SK-N-SH (cell line): ENCODE measurements around the gene MAPK9. TPM values are rescaled to one million over a fixed set of nuclear protein-coding genes. Genes with fewer than 3 reads are reported as not detected.

Experiments
- CTCF ChIA-PET: fragments of 300-600, 350-600 bp; formaldehyde crosslinking; extraction: SDS; loops from one replicate; lab custom pipeline; 2021; lab: Yijun Ruan, JAX
- POLR2A ChIA-PET: fragments of 350-600 bp; sonication (Branson Sonifier 250); formaldehyde crosslinking; extraction: SDS; loops from one replicate; lab custom pipeline; 2020; ENCODE audit warnings: antibody characterized with exemption, inconsistent platforms; lab: Yijun Ruan, JAX
- DNase-seq: peaks from one replicate; pipeline ENCODE4 v3.0.0; 2012
- H2AFZ ChIP-seq: fragments of 200-600 bp; sonication (generic); 2 replicates; pipeline ENCODE4 v1.8.1; 2016; ENCODE audit warnings: antibody characterized with exemption, mild to moderate bottlenecking, low read depth
- H3F3A ChIP-seq: fragments of 200-600 bp; sonication (generic); replicated peaks from 2 replicates; pipeline ENCODE3; 2016; ENCODE audit warnings: antibody characterized with exemption, mild to moderate bottlenecking; ENCODE audit not compliant: insufficient read depth
- H3K27ac ChIP-seq, 2 experiments: fragments of 200-500 bp in 1 of 2; fragments of 200-600 bp in 1 of 2; sonication (Bioruptor generic) in 1 of 2; sonication (generic), shearing (Covaris generic) in 1 of 2; 2 replicates each; pipeline versions ENCODE4 v1.5.1 to v1.6.1; 2014 to 2016; ENCODE audit warnings: low read depth in 2 of 2, inconsistent platforms in 1 of 2, low read length in 1 of 2, mild to moderate bottlenecking in 1 of 2, mixed read lengths in 1 of 2
- H3K27me3 ChIP-seq: fragments of 200-600 bp; sonication (generic), shearing (Covaris generic); 2 replicates; pipeline ENCODE4 v1.6.1; 2016; ENCODE audit warnings: mixed run types; ENCODE audit not compliant: insufficient read depth
- H3K36me3 ChIP-seq, 2 experiments: fragments of 200-500 bp in 1 of 2; fragments of 200-600 bp in 1 of 2; sonication (Bioruptor generic) in 1 of 2; sonication (generic) in 1 of 2; replicated peaks in 1 of 2; 2 replicates each; pipeline versions ENCODE3 to v1.5.1; 2014 to 2016; ENCODE audit warnings: low read length in 1 of 2, mild to moderate bottlenecking in 1 of 2; ENCODE audit not compliant: insufficient read depth in 2 of 2, control insufficient read depth in 1 of 2
- H3K4me1 ChIP-seq, 2 experiments: fragments of 200-500 bp in 1 of 2; fragments of 200-600 bp in 1 of 2; sonication (Bioruptor generic) in 1 of 2; sonication (generic), shearing (Covaris generic) in 1 of 2; 2 replicates each; pipeline versions ENCODE4 v1.5.1 to v1.6.1; 2014 to 2016; ENCODE audit warnings: low read depth in 1 of 2, low read length in 1 of 2, mixed run types in 1 of 2; ENCODE audit not compliant: insufficient read depth in 2 of 2, control insufficient read depth in 1 of 2
- H3K4me2 ChIP-seq: fragments of 200-600 bp; sonication (generic), shearing (Covaris generic); 2 replicates; pipeline ENCODE4 v1.6.1; 2017; ENCODE audit warnings: mixed run types
- H3K4me3 ChIP-seq, 2 experiments: fragments of 200-500 bp in 1 of 2; fragments of 200-600 bp in 1 of 2; sonication (Bioruptor generic) in 1 of 2; sonication (generic), shearing (Covaris generic) in 1 of 2; 2 replicates each; pipeline versions ENCODE4 v1.5.1 to v1.8.1; 2014 to 2016; ENCODE audit warnings: low read depth in 2 of 2, inconsistent platforms in 1 of 2, low read length in 1 of 2, mild to moderate bottlenecking in 1 of 2, mixed read lengths in 1 of 2, moderate library complexity in 1 of 2
- H3K79me2 ChIP-seq: fragments of 200-600 bp; sonication (generic); 2 replicates; pipeline ENCODE4 v1.8.1; 2017; ENCODE audit warnings: mild to moderate bottlenecking; ENCODE audit not compliant: insufficient read depth
- H3K9ac ChIP-seq: fragments of 200-600 bp; sonication (generic); 2 replicates; pipeline ENCODE4 v1.6.1; 2017; ENCODE audit warnings: mixed run types
- H3K9me2 ChIP-seq: fragments of 200-600 bp; sonication (generic); 2 replicates; pipeline ENCODE4 v1.6.1; 2017; ENCODE audit warnings: mixed run types
- H3K9me3 ChIP-seq: fragments of 200-600 bp; sonication (generic); 2 replicates; pipeline ENCODE4 v1.6.1; 2017; ENCODE audit warnings: mixed run types, mild to moderate bottlenecking, moderate library complexity
- H4K20me1 ChIP-seq: fragments of 200-600 bp; sonication (generic); 2 replicates; pipeline ENCODE4 v1.6.1; 2017; ENCODE audit warnings: mild to moderate bottlenecking, mixed run types; ENCODE audit not compliant: insufficient read depth
- CHD2 ChIP-seq: fragments of 150-350 bp; IDR thresholded peaks from 2 replicates; pipeline ENCODE4 v1.6.1; 2018; ENCODE audit warnings: low read length; ENCODE audit not compliant: partially characterized antibody
- CTCF ChIP-seq: fragments of 200-600 bp; sonication (generic); IDR thresholded peaks from 2 replicates; pipeline ENCODE4 v1.6.1; 2017; ENCODE audit warnings: antibody characterized with exemption, mild to moderate bottlenecking, moderate library complexity
- EP300 ChIP-seq, 2 experiments: IDR thresholded peaks; 2 replicates each; pipeline versions ENCODE4 v1.4.0 to v1.6.1; 2012; ENCODE audit warnings: borderline replicate concordance in 1 of 2, low read depth in 1 of 2, low read length in 1 of 2
- FOXJ3 ChIP-seq: sonication (generic); formaldehyde crosslinking; IDR thresholded peaks from 2 replicates; pipeline ENCODE4 v1.5.1; 2020; ENCODE audit warnings: mild to moderate bottlenecking, missing genetic modification reagents
- FOXM1 ChIP-seq: IDR thresholded peaks from 2 replicates; pipeline ENCODE4 v1.4.0; 2012; ENCODE audit warnings: low read depth, mild to moderate bottlenecking
- JUND ChIP-seq: IDR thresholded peaks from 2 replicates; pipeline ENCODE4 v1.4.0; 2012
- MAX ChIP-seq: IDR thresholded peaks from 2 replicates; pipeline ENCODE4 v1.4.0; 2012; ENCODE audit warnings: low read depth
- MXI1 ChIP-seq: IDR thresholded peaks from 2 replicates; pipeline ENCODE4 v1.6.1; 2012; ENCODE audit warnings: mild to moderate bottlenecking, low read depth, low read length, improper control_type of control experiment
- NFIC ChIP-seq: IDR thresholded peaks from 2 replicates; pipeline ENCODE4 v1.4.0; 2012; ENCODE audit warnings: borderline replicate concordance
- NRF1 ChIP-seq: IDR thresholded peaks from 2 replicates; pipeline ENCODE4 v1.6.1; 2012; ENCODE audit warnings: low read depth, mild to moderate bottlenecking, low read length
- PBX3 ChIP-seq: IDR thresholded peaks from 2 replicates; pipeline ENCODE4; 2012
- POLR2AphosphoS5 ChIP-seq: IDR thresholded peaks from 2 replicates; pipeline ENCODE4 v1.6.1; 2012; ENCODE audit warnings: low read depth, low read length
- REST ChIP-seq: IDR thresholded peaks from 2 replicates; pipeline ENCODE4 v1.6.1; 2012; ENCODE audit warnings: mild to moderate bottlenecking, low read depth, low read length, moderate library complexity
- RFX5 ChIP-seq: IDR thresholded peaks from 2 replicates; pipeline ENCODE4 v1.6.1; 2012; ENCODE audit warnings: mild to moderate bottlenecking, improper control_type of control experiment, low read length
- RXRA ChIP-seq: IDR thresholded peaks from 2 replicates; pipeline ENCODE4 v1.4.0; 2012; ENCODE audit warnings: low read depth, mild to moderate bottlenecking, borderline replicate concordance
- SIN3A ChIP-seq: IDR thresholded peaks from 2 replicates; pipeline ENCODE4 v1.6.1; 2012; ENCODE audit warnings: low read depth, mild to moderate bottlenecking, low read length, moderate library complexity, borderline replicate concordance
- SMC3 ChIP-seq: IDR thresholded peaks from 2 replicates; pipeline ENCODE4 v1.6.1; 2012; ENCODE audit warnings: low read depth, low read length, improper control_type of control experiment
- TEAD4 ChIP-seq: IDR thresholded peaks from 2 replicates; pipeline ENCODE4 v1.4.0; 2012; ENCODE audit warnings: mild to moderate bottlenecking, borderline replicate concordance; ENCODE audit not compliant: insufficient read depth
- USF1 ChIP-seq: IDR thresholded peaks from 2 replicates; pipeline ENCODE4 v1.4.0; 2012; ENCODE audit warnings: low read depth, borderline replicate concordance
- USF2 ChIP-seq: fragments of 150-350 bp; IDR thresholded peaks from 2 replicates; pipeline ENCODE4 v1.6.1; 2017; ENCODE audit warnings: antibody characterized with exemption, low read length, low read depth, borderline replicate concordance
- YY1 ChIP-seq: IDR thresholded peaks from 2 replicates; pipeline ENCODE4 v1.4.0; 2012; ENCODE audit warnings: low read depth, mild to moderate bottlenecking
- ZBTB33 ChIP-seq: IDR thresholded peaks from 2 replicates; pipeline ENCODE4 v1.4.0; 2012; ENCODE audit warnings: low read depth, borderline replicate concordance
- WGBS: methylation state at CpG from one replicate; pipeline ENCODE4 v1.1.6; 2017; ENCODE audit warnings: low lambda C conversion rate; 5-methylcytosine and 5-hydroxymethylcytosine counted together
- polyA plus RNA-seq, 3 experiments: library from polyadenylated mRNA; depleted of rRNA; stranded (reverse); fragments of >200 nt; gene quantifications; 2 replicates each; pipeline ENCODE4 v1.2.3, GENCODE V29; 2012

MAPK9 gene
- polyA plus RNA-seq, 1 of the 3 experiments (the other 2 are of a cell fraction): 23.9 TPM

- peak overlapping the region; percentile 91 for H3K4me2 ChIP-seq
- H3K9me3 ChIP-seq: no peaks in the 10 kb centered on the region
- H3K9ac ChIP-seq: peak overlapping the region; percentile 68
- H3F3A ChIP-seq: peaks cover 3% of the 10 kb centered on the region
- CTCF ChIA-PET: interaction anchor here (0.9 to 7.6 kb wide), 7 partner anchors 8 to 181 kb away, joined by 3 to 171 read pairs (median 16); no protein-coding TSS in a partner anchor
- TF ChIP-seq CTCF (0 out of 2 replicates have a peak, but pooled peaks have one; percentile 15), USF2 (no peak), SIN3A (peak; percentile 29; the same call in 1 of the 2 replicates), FOXM1 (no peak), MAX (no peak), CHD2 (peak; percentile 7), FOXJ3 (CRISPR knock-in tag) (no peak), YY1 (no peak), POLR2AphosphoS5 (no peak), SMC3 (no peak), EP300 (IDR thresholded peaks at IDR 0.05; ENCODE audit: borderline replicate concordance in 1 of 2, low read depth in 1 of 2, low read length in 1 of 2) (no peak), REST (no peak), NFIC (no peak), TEAD4 (no peak), ZBTB33 (no peak), RXRA (no peak), RFX5 (no peak), PBX3 (no peak), USF1 (no peak), MXI1 (peak; percentile 40), JUND (no peak), NRF1 (no peak)
- TF ChIP-seq, all 33 proteins: peak for 4
- H3K9me2 ChIP-seq: no peaks in the 10 kb centered on the region
- POLR2A ChIA-PET: no interaction called here
- WGBS: 2% methylated on average over 19 of the region's 68 CpGs
- no peaks in the 10 kb centered on the region for H3K27me3 ChIP-seq
- H2AFZ ChIP-seq: no peak overlapping the region
- peak overlapping the region in 1 of 2 experiments; percentile 50; a peak in 1 of 4 replicates for H3K27ac ChIP-seq
- peaks cover 4 to 5% of the 10 kb centered on the region in 2 experiments for H3K36me3 ChIP-seq
- H3K79me2 ChIP-seq: peaks cover 58% of the 10 kb centered on the region
- H4K20me1 ChIP-seq: peaks cover 12% of the 10 kb centered on the region
- peaks cover 0 to 39% of the 10 kb centered on the region in 2 experiments; a peak in 2 of 4 replicates for H3K4me1 ChIP-seq
- no peak for DNase-seq
- H3K4me3 ChIP-seq: peak overlapping the region; percentile 80 to 92
These were observed 496 bp downstream of the MAPK9 start for GRCh38 chr5:180291234-180291940.
